GM12878 (cell line): ENCODE results near the gene PNMA1. TPM values are rescaled to one million over a fixed set of nuclear protein-coding genes. Genes with fewer than 3 reads are reported as not detected.

Experiments
- RFX5 ChIP-seq: IDR thresholded peaks from 2 replicates; pipeline ENCODE4 v1.6.1; 2011; ENCODE audit warnings: low read depth, low read length, improper control_type of control experiment
- polyA plus RNA-seq, 11 experiments: library from polyadenylated mRNA; depleted of rRNA in 4 of 11; unstranded in 6 of 11; stranded (reverse) in 5 of 11; fragments of >200 nt; fragmentation: Nextera tagmentation in 4 of 11; fragmentation: Illumina TruSeq in 1 of 11; extraction: Ambion mirVana in 4 of 11; extraction: Trizol in 1 of 11; gene quantifications; 1 replicate in 1 of 11; 2 replicates in 10 of 11; pipeline versions ENCODE4 v1.2.1 to v1.2.3, GENCODE V29; 2011 to 2016; ENCODE audit warnings: inconsistent platforms in 2 of 11, missing spikeins in 2 of 11, low read depth in 1 of 11
- total RNA-seq, 4 experiments: library from RNA; depleted of rRNA in 3 of 4; stranded (reverse); fragments of >200 nt in 3 of 4; fragmentation: Illumina TruSeq in 1 of 4; extraction: Trizol in 1 of 4; gene quantifications; 2 replicates each; pipeline versions ENCODE4 v1.2.1 to v1.2.3, GENCODE V29; 2013 to 2021
- TF ChIP-seq, protein P1 (sequence below): fragments of 450-650 bp; IDR thresholded peaks from 2 replicates; pipeline ENCODE4 v1.6.1; 2017; ENCODE audit warnings: mild to moderate bottlenecking, moderate library complexity
- TF ChIP-seq, protein P2 (sequence below): IDR thresholded peaks from 2 replicates; pipeline ENCODE4 v1.6.1; 2012; ENCODE audit warnings: mild to moderate bottlenecking, low read depth, low read length

The PNMA1 gene
- total and polyA plus RNA-seq, 10 of the 15 experiments (the other 5 are each of a cell fraction or from before 2014, with no cell fraction given) = 1.8 to 39.3 (median 11.1) TPM

DNA sequence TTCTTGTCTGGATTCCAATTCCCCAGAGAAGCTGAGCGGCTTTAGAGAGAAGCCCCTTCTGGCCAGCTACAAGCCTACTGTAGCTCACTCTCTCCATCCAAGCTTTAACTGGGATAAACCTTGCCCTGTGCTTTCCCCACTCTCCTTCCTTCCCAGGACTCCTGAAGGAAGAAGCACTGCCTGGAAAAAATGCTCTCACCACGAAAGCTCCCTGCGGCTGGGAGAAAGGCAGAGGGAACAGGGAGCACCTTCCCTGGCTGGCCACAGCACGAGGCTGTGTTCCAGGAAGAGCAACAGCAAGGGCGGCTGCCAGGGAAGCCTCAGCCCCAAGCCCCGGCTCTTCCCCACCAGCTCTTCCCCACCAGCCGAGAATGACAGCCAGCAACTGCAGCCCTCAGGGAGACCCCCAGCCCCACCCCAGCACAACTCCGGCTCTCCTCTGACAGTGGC, 40.8 kb upstream of the PNMA1 start (continued):
- TF ChIP-seq, protein P1, sequence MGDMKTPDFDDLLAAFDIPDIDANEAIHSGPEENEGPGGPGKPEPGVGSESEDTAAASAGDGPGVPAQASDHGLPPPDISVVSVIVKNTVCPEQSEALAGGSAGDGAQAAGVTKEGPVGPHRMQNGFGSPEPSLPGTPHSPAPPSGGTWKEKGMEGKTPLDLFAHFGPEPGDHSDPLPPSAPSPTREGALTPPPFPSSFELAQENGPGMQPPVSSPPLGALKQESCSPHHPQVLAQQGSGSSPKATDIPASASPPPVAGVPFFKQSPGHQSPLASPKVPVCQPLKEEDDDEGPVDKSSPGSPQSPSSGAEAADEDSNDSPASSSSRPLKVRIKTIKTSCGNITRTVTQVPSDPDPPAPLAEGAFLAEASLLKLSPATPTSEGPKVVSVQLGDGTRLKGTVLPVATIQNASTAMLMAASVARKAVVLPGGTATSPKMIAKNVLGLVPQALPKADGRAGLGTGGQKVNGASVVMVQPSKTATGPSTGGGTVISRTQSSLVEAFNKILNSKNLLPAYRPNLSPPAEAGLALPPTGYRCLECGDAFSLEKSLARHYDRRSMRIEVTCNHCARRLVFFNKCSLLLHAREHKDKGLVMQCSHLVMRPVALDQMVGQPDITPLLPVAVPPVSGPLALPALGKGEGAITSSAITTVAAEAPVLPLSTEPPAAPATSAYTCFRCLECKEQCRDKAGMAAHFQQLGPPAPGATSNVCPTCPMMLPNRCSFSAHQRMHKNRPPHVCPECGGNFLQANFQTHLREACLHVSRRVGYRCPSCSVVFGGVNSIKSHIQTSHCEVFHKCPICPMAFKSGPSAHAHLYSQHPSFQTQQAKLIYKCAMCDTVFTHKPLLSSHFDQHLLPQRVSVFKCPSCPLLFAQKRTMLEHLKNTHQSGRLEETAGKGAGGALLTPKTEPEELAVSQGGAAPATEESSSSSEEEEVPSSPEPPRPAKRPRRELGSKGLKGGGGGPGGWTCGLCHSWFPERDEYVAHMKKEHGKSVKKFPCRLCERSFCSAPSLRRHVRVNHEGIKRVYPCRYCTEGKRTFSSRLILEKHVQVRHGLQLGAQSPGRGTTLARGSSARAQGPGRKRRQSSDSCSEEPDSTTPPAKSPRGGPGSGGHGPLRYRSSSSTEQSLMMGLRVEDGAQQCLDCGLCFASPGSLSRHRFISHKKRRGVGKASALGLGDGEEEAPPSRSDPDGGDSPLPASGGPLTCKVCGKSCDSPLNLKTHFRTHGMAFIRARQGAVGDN = no peak
- TF ChIP-seq RFX5 = no peak
- TF ChIP-seq, protein P2, sequence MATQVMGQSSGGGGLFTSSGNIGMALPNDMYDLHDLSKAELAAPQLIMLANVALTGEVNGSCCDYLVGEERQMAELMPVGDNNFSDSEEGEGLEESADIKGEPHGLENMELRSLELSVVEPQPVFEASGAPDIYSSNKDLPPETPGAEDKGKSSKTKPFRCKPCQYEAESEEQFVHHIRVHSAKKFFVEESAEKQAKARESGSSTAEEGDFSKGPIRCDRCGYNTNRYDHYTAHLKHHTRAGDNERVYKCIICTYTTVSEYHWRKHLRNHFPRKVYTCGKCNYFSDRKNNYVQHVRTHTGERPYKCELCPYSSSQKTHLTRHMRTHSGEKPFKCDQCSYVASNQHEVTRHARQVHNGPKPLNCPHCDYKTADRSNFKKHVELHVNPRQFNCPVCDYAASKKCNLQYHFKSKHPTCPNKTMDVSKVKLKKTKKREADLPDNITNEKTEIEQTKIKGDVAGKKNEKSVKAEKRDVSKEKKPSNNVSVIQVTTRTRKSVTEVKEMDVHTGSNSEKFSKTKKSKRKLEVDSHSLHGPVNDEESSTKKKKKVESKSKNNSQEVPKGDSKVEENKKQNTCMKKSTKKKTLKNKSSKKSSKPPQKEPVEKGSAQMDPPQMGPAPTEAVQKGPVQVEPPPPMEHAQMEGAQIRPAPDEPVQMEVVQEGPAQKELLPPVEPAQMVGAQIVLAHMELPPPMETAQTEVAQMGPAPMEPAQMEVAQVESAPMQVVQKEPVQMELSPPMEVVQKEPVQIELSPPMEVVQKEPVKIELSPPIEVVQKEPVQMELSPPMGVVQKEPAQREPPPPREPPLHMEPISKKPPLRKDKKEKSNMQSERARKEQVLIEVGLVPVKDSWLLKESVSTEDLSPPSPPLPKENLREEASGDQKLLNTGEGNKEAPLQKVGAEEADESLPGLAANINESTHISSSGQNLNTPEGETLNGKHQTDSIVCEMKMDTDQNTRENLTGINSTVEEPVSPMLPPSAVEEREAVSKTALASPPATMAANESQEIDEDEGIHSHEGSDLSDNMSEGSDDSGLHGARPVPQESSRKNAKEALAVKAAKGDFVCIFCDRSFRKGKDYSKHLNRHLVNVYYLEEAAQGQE = no peak
